SH-SY5Y (cell line): ENCODE data around the gene CLDN15.

Source experiments
- GATA2 ChIP-seq: IDR thresholded peaks from 2 replicates; pipeline ENCODE4 v1.6.1; 2011; ENCODE audit warnings: mild to moderate bottlenecking, low read depth, low read length
- GATA3 ChIP-seq: IDR thresholded peaks from 2 replicates; pipeline ENCODE4 v1.6.1; 2011; ENCODE audit warnings: low read depth, mild to moderate bottlenecking, low read length, moderate library complexity

The CLDN15 gene

GRCh38 chr7:101237206-101238067, at the start of gene CLDN15:
CLDN15 (minus strand) TSS chr7:101237802; CDS start chr7:101237581, 221 bp downstream.
- TF ChIP-seq GATA3 = no peak
- no peak for TF ChIP-seq GATA2

- TF ChIP-seq GATA2 (no peak), GATA3 (no peak)
These were observed 49.4 kb upstream of the CLDN15 start for GRCh38 chr7:101287032-101287431.

DNA sequence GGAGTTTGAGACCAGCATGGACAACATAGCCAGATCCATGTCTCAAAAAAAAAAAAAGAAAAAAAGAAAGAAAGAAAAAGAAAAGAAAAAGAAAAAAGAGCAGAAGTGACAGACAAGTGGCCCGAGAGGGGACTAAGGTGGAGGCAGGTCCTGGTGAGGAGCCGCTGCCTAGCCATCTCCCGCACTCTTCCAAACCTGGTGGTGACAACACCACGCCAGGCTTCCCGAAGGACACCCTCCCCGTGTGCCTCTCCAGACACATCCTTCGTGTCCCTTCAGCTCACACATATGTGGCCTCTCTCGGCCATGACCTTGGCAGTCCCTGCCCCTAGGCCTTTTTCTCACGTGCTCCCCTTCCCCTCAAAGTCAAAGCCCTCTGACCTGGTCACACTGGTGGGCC, 47.6 kb upstream of the CLDN15 start:
- TF ChIP-seq GATA2 (no peak), GATA3 (no peak)

DNA sequence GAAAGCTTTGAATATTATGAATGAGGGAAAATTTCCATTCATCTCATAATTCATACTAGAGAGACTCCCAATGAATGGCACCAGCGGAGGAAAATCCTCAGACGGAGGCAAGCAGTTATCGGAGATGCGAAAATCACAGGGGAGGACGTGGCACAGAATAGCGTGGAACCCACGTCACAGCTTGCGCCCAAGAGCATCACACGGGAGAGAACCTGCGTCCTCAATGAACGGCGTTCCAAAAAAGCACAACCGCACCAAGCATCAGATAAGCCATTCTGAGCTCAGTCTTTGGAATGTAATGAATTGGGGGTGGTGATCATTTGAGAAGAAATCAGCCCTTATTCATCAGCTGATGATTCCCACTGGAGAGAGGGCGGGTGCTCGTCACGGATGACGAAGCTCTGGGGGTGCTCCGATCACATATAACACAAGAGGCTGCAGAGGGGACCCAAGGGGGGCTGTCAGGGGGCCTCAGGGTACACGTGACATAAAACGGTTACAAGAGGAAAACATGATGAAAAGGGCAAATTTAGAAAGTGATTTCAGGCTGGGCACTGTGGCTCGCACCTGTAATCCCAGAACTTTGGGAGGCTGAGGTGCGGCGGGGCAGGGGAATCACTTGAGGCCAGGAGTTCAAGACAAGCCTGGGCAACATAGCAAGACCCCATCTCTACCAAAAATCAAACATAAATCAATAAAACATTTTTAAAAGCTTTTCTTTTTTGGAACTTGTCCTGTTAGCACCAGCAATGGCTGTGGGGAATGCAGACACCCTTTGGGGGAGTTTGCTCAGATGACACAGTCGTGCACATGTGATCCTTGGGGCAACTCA, 41.1 kb upstream of the CLDN15 start:
- TF ChIP-seq GATA2 (no peak), GATA3 (no peak)

DNA sequence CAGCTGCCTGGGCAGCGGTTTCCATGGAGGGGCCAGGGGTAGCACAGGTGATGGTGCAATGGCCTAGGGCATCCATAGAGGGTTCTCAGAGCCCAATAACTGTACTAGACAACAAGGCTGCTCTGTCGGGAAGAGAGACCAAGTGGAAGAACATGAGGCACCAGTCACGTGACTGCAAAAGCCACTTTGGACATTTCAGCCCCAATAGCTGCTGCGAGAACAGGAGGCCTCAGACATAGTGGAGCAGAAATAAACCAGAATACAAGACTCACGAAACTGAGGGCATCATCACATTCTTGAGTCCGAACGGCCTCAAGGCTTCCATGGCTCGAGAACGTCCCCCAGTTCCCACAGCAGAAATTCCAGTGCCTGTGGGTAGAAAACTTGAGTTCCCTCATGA, 39.6 kb upstream of the CLDN15 start:
- TF ChIP-seq GATA2 = no peak
- no peak for TF ChIP-seq GATA3

DNA sequence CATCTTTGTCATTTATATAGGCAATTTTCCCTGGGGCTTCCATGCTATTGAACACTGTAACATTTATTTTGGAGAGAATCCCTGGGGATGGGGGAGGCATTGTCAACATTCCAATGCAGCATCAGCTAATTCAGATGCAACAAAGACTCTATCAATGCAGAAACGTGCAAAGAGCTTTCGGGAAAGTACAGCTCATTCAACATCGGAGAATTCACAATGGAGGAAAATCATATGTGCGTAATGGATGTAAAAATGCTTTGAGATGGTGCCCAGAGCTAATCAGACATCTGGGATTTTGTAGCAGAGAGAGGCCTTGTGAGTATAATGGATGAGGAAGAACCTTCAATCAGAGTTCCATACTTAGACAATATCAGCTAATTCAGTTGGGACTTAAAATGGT, 35.6 kb upstream of the CLDN15 start:
- TF ChIP-seq GATA2 = no peak
- TF ChIP-seq GATA3 = no peak

DNA sequence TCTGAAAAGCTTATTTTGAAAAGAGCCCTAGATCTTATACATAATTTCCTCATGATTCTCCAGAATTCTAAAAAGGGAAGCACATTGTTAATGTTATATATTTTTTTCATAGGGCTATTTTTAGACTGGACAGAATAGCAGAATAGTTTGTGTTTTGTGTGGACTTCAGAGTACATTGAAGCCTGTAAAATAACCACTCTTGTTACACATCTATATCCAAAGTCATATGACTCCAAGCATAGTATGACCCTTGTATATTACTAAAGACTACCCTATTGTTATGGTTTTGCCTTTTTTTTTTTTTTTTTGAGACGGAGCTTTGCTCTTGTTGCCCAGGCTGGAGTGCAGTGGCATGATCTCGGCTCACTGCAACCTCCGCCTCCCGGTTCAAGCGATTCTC, 33.4 kb upstream of the CLDN15 start:
- TF ChIP-seq GATA3 (no peak), GATA2 (no peak)

- TF ChIP-seq GATA2 (no peak), GATA3 (no peak)
These were observed 32.1 kb upstream of the CLDN15 start for GRCh38 chr7:101269664-101270063.

- TF ChIP-seq GATA3 = no peak
- TF ChIP-seq GATA2 = no peak
These were observed 28.3 kb upstream of the CLDN15 start for GRCh38 chr7:101265622-101266516.

GRCh38 chr7:101258243-101258731, 20.7 kb upstream of the CLDN15 start:
- TF ChIP-seq GATA3 (no peak), GATA2 (no peak)

DNA sequence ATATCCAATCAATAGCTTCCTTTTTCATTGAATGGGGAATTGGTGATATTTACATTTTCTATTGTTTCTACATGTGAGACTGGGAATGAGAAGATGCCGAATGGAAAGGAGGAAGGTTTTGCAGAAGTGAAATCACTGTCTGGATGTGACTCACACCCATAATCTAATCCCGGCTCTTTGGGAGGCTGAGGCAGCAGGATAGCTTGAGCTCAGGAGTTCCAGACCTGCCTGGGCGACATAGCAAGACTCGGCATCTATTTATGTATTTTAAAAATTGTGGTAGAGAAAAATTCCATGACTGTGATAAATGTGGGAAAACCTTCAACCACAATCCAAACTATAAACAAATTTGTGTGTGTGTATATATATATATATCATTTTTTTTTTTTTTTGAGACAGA, 18.2 kb upstream of the CLDN15 start:
- no peak for TF ChIP-seq GATA3
- no peak for TF ChIP-seq GATA2

DNA sequence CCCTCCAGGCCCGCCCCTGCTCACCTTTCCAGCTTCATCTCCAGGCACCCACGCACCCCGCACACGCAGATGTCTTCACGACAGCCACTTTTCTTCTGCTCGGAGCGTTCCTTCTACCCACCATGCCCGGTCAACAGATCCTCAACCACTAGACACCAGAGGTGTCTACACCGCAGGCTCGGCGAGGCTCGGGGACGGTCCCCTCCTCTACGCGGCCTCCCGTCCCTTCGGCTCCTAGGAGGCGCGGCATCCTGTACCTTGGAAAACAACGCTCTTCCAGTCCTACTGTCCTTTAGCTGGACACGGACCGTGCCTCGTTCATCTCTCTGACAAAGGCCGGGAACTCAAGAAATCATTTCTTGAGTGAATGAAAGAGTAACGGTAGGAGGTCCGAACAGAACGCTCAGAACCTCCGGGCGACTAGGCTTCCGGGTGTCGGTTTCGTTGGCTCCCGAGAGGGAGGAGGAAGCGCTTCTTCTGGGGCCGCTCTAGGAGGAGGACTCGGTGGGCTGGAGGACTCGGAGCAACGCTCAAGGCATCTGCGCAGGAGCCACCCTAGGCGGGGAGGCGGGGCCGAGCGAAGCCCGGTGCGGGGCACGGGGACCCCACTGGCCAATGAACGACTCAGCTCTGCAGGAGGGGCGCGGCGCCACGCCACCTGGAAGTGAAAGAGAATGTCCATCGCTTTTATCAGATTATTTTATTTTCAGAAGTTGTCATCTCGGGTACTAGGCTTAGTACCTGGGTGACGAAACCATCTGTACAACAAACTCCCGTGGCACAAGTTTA, 14.5 kb upstream of the CLDN15 start:
- TF ChIP-seq GATA2 (no peak), GATA3 (no peak)

GRCh38 chr7:101250324-101250723, 12.7 kb upstream of the CLDN15 start:
- no peak for TF ChIP-seq GATA2
- TF ChIP-seq GATA3 = no peak
